ENCODE results near the gene PRG2.

GRCh38 chr11:57403802-57404147, 13.3 kb upstream of the PRG2 start:
- TF ChIP-seq POLR2A (conservative IDR thresholded peaks at IDR 0.05) = no peak
- TF ChIP-seq NR1H2 (CRISPR knock-in tag; IDR thresholded peaks at IDR 0.05) = no peak
- no peak for TF ChIP-seq ERF (CRISPR knock-in tag; IDR thresholded peaks at IDR 0.05)
- TF ChIP-seq JUND (IDR thresholded peaks at IDR 0.05; ENCODE audit: borderline replicate concordance, low read depth, low read length) = no peak
- TF ChIP-seq JUND (tag; IDR thresholded peaks at IDR 0.05; ENCODE audit: borderline replicate concordance, low read depth, low read length) = no peak
- TF ChIP-seq ZBTB49 (CRISPR knock-in tag; IDR thresholded peaks at IDR 0.05; ENCODE audit: borderline replicate concordance) = no peak
- no peak for TF ChIP-seq HOMEZ (CRISPR knock-in tag; IDR thresholded peaks at IDR 0.05)
- TF ChIP-seq PTTG1 (tag; IDR thresholded peaks at IDR 0.05; ENCODE audit: low read depth) = no peak
- TF ChIP-seq, protein P1, sequence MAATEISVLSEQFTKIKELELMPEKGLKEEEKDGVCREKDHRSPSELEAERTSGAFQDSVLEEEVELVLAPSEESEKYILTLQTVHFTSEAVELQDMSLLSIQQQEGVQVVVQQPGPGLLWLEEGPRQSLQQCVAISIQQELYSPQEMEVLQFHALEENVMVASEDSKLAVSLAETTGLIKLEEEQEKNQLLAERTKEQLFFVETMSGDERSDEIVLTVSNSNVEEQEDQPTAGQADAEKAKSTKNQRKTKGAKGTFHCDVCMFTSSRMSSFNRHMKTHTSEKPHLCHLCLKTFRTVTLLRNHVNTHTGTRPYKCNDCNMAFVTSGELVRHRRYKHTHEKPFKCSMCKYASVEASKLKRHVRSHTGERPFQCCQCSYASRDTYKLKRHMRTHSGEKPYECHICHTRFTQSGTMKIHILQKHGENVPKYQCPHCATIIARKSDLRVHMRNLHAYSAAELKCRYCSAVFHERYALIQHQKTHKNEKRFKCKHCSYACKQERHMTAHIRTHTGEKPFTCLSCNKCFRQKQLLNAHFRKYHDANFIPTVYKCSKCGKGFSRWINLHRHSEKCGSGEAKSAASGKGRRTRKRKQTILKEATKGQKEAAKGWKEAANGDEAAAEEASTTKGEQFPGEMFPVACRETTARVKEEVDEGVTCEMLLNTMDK (IDR thresholded peaks at IDR 0.05; ENCODE audit: borderline replicate concordance, insufficient read depth, low read depth, low read length, poor library complexity, severe bottlenecking) = no peak
- no peak for TF ChIP-seq GABPB2 (CRISPR knock-in tag; conservative IDR thresholded peaks at IDR 0.05)
- TF ChIP-seq, protein P2, sequence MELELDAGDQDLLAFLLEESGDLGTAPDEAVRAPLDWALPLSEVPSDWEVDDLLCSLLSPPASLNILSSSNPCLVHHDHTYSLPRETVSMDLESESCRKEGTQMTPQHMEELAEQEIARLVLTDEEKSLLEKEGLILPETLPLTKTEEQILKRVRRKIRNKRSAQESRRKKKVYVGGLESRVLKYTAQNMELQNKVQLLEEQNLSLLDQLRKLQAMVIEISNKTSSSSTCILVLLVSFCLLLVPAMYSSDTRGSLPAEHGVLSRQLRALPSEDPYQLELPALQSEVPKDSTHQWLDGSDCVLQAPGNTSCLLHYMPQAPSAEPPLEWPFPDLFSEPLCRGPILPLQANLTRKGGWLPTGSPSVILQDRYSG (tag; conservative IDR thresholded peaks at IDR 0.05; ENCODE audit: low read depth) = no peak
- no peak for TF ChIP-seq NFYB (IDR thresholded peaks at IDR 0.05; ENCODE audit: extremely low read depth, insufficient read length)
- TF ChIP-seq POLR2AphosphoS5 (IDR thresholded peaks at IDR 0.05; ENCODE audit: control insufficient read depth, insufficient read depth, low read depth, low read length) = no peak
- TF ChIP-seq ZBTB40 (IDR thresholded peaks at IDR 0.05) = no peak
- TF ChIP-seq ZBTB40 (CRISPR knock-in tag; IDR thresholded peaks at IDR 0.05) = no peak
- no peak for TF ChIP-seq GABPA (tag; conservative IDR thresholded peaks at IDR 0.05; ENCODE audit: low read depth)

Measured in K562 (cell line).